ENCODE measurements around the gene UTS2R.

- TF ChIP-seq POLR2A (IDR thresholded peaks at IDR 0.05): no peak
- TF ChIP-seq CTCF (IDR thresholded peaks at IDR 0.05): no peak
Measured at GRCh38 chr17:82415786-82416185, 44.2 kb downstream of the UTS2R start.

Measured in upper lobe of left lung (tissue), 4 donors.